Liver (tissue), 3 donors: ENCODE data around the gene GFRA1.

ENCODE experiments used
- CTCF ChIP-seq: fragments of 150-350 bp; IDR thresholded peaks from 2 replicates; pipeline ENCODE4 v1.5.1; 2017; ENCODE audit warnings: improper control_type of control experiment, low read depth, low read length; ENCODE audit not compliant: missing input control
- FOXA1 ChIP-seq: IDR thresholded peaks from 2 replicates; pipeline ENCODE4 v1.6.1; 2016; ENCODE audit warnings: antibody characterized with exemption
- MAX ChIP-seq: IDR thresholded peaks from 2 replicates; pipeline ENCODE4 v1.6.1; 2016; ENCODE audit warnings: antibody characterized with exemption
- REST ChIP-seq: IDR thresholded peaks from 2 replicates; pipeline ENCODE4 v1.6.1; 2016; ENCODE audit warnings: antibody characterized with exemption, mild to moderate bottlenecking
- SP1 ChIP-seq: IDR thresholded peaks from 2 replicates; pipeline ENCODE4 v1.6.1; 2018; ENCODE audit warnings: antibody characterized with exemption, mild to moderate bottlenecking
- ZBTB33 ChIP-seq: IDR thresholded peaks from 2 replicates; pipeline ENCODE4 v1.6.1; 2016; ENCODE audit warnings: antibody characterized with exemption
- donor health status: healthy.
- donor health status: healthy.

DNA sequence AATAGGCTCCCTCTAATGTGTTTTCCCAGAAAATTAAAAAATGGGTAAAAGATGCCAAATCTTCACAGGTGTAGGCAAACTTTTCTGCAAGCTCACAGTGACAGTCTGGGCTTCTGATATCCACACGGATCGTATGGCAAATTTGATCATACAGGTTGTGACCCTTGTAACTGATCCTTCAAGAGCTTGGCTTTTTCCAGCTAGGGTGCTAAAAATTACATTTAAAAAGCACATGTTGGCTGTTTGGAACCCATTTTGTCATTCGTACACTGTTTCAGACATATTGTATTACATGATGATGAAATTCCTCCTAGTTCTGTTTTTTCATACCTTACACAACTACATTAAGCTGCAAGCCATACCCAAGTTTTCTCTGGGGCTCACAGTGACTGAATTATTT is 138.7 kb downstream of the GFRA1 start:
- no peak for TF ChIP-seq CTCF
- TF ChIP-seq SP1 = no peak
- no peak for TF ChIP-seq FOXA1
- no peak for TF ChIP-seq REST
- no peak for TF ChIP-seq MAX
- no peak for TF ChIP-seq ZBTB33
